A673 (cell line): ENCODE data around the gene REV3L.
"Not testable (repeated sequence)": the region's sequence is repeated elsewhere in the genome, so short reads cannot be mapped to it uniquely, and the experiment has no call there.

Experiments
- CTCF ChIP-seq: fragments of 300-800, 200-600 bp; sonication (generic); conservative IDR thresholded peaks from 2 replicates; pipeline ENCODE4 v1.5.1; 2017; ENCODE audit warnings: low read depth, mild to moderate bottlenecking, antibody characterized with exemption, low read length, moderate library complexity, mixed read lengths
- EZH2 ChIP-seq: fragments of 200-600 bp; sonication (generic); IDR thresholded peaks from 2 replicates; pipeline ENCODE4 v1.6.1; 2017; ENCODE audit warnings: borderline replicate concordance, low read depth, mild to moderate bottlenecking, mixed read lengths, antibody characterized with exemption, low read length; ENCODE audit not compliant: poor library complexity, severe bottlenecking

DNA sequence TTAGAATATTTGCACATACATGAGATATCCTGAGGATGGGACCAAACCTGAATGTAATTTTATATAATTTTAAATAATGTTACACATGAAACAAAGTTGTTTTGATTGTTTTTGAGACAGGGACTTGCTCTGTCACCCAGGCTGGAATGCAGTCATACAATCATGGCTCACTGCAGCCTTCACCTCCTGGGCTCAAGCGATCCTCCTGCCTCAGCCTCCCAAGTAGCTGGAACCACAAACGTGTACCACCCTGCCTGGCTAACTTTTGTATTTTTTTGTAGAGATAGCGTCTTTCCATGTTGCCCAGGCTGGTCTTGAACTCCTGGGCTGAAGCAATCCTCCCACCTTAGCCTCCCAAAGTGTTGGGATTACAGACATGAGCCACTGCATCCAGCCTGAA, 7.0 kb downstream of the REV3L start:
- not testable (repeated sequence) for TF ChIP-seq CTCF, EZH2
